PC-9 (cell line): ENCODE measurements around the gene AGBL3.

Source experiments
- EZH2 ChIP-seq: fragments of 200-600 bp; sonication (generic); IDR thresholded peaks from 2 replicates; pipeline ENCODE4 v1.8.0; 2017; ENCODE audit warnings: antibody characterized with exemption, low read depth
- TF ChIP-seq, protein P1 (sequence below): fragments of 200-600 bp; sonication (generic); conservative IDR thresholded peaks from 2 replicates; pipeline ENCODE4 v1.6.1; 2017; ENCODE audit warnings: mixed run types, antibody characterized with exemption, mild to moderate bottlenecking, moderate library complexity

DNA sequence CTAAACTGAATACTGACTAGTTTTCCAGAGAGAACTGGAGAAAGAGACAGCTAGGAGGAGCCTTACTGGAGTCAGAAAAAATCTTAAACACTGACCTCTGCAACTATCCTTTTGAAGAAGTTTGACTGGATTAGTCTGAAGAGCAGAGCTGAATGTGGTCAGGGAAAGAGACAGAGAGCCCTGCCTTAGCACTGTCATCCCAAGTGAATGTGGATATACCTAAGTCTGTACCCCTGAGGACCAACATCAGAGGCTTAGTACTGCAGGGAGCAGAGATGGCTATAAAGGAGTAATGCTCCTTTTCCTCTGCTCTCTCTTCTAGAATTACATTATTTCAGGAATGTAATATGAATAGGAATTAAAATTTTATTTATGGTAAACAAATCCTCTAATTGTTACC is 91.7 kb downstream of the AGBL3 start:
- TF ChIP-seq, protein P1, sequence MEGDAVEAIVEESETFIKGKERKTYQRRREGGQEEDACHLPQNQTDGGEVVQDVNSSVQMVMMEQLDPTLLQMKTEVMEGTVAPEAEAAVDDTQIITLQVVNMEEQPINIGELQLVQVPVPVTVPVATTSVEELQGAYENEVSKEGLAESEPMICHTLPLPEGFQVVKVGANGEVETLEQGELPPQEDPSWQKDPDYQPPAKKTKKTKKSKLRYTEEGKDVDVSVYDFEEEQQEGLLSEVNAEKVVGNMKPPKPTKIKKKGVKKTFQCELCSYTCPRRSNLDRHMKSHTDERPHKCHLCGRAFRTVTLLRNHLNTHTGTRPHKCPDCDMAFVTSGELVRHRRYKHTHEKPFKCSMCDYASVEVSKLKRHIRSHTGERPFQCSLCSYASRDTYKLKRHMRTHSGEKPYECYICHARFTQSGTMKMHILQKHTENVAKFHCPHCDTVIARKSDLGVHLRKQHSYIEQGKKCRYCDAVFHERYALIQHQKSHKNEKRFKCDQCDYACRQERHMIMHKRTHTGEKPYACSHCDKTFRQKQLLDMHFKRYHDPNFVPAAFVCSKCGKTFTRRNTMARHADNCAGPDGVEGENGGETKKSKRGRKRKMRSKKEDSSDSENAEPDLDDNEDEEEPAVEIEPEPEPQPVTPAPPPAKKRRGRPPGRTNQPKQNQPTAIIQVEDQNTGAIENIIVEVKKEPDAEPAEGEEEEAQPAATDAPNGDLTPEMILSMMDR: no peak
- TF ChIP-seq EZH2: no peak
